ENCODE data around the gene THOC3. TPM values are rescaled to one million over a fixed set of nuclear protein-coding genes. Genes with fewer than 3 reads are reported as not detected.
"Not testable (repeated sequence)": the region's sequence is repeated elsewhere in the genome, so short reads cannot be mapped to it uniquely, and the experiment has no call there.

The THOC3 gene
- total RNA-seq, 1 donor = 39.0 TPM

GRCh38 chr5:175910072-175910471 is 58.0 kb downstream of the THOC3 start:
- H3K4me1 ChIP-seq (ENCODE audit: insufficient read depth, low read length); H3K27me3 ChIP-seq (ENCODE audit: insufficient read depth, low read length); H3K9me3 ChIP-seq (ENCODE audit: low read depth, low read length); H3K4me3 ChIP-seq (ENCODE audit: low read length): not testable (repeated sequence)

Other genes with a start within 250 kb of the THOC3 start
- gene CPLX2, start 96.7 kb downstream of the THOC3 start, total RNA-seq = not detected

Measured in mononuclear cell (primary cell).